SIG-M5 treated with dmso at 0.1 percent for 504 hours (cell line): ENCODE measurements around the gene PRKAR2B.

Source experiments
- DNase-seq: peaks from one replicate; lab custom pipeline; 2025; ENCODE audit not compliant: unreplicated experiment; lab: John Stamatoyannopoulos, UW

Gene PRKAR2B

DNA sequence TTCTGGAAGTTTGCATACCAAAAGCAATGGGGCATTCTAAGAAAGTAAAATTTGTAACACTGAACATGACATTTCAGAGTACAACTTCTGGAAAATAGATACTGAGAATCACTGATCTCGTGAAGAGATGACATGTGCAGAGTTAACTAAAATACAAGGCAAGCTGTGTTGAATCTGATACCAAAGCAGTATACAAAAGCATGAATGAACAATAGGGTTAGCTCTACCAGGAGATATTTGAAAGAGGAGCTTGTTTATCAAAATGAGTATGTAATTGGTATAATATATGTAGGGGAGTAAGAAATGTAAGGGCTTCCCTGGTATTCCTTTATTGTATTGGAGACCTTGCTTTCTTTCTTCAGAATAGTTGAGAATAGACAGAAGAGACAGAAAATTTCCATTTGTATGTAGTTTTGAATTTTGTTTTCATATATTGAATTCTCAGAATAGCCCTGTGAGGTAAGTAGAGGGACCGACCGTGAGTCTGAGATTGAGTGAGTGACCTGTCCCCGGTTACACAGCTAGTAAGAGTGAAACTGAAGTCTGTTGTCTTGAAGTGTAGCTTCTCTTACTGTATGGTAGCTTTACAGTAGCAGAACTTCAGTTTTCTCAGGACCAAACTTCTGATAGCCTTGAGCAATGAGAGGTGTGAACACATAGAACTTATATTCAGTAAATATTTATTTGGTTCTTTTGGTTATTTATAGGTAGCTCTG, 129.3 kb downstream of the PRKAR2B start:
- DNase-seq = no peak

DNA sequence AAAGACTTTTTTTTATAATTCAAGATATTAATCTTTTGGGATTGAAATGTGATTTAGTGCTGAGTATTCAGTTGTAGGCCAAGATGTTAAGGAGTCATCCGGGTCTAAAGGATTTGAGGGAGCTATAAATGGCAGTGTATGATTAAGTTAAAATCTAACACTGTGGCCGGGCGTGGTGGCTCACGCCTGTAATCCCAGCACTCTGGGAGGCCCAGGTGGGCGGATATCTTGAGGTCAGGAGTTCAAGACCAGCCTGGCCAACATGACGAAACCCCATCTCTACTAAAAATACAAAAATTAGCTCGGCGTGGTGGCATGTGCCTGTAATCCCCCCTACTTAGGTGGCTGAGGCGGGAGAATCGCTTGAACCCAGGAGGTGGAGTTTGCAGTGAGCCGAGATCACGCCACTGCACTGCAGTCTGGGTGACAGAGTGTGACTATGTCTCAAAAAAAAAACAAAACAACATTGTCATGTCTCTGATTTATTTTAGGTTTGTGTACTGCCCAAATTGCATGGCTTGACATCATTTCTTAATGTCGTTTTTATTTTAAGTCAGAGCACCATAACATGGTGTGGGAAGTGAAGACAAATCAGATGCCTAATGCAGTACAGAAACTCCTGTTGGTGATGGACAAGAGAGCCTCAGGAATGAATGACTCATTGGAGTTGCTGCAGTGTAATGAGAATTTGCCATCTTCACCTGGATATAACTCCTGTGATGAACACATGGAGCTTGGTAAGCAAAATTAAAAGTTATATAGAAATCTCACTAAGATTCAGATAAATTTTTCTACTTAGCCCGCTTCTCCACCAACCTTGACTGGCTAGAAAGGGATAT, 135.0 kb downstream of the PRKAR2B start:
- DNase-seq = no peak

DNA sequence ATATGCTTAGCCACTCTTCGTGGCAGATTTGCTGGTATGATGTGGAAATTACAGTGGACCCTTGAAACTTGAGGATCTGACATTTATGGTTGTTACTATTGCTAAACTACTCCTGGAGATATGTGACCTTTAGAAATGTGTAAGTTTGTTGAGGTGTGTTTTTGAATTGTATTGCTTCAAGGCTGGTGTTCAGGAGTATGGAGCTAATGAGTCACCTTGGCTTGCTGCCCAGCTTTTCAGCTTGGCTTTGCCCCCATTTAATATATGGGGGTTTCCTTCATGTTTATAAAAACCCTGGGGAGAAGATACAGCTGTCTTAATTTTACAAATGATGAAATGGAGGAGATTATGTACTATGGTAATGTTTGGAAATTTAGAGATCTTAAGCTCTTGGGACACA, 135.9 kb downstream of the PRKAR2B start:
- peak; percentile 24 for DNase-seq

DNA sequence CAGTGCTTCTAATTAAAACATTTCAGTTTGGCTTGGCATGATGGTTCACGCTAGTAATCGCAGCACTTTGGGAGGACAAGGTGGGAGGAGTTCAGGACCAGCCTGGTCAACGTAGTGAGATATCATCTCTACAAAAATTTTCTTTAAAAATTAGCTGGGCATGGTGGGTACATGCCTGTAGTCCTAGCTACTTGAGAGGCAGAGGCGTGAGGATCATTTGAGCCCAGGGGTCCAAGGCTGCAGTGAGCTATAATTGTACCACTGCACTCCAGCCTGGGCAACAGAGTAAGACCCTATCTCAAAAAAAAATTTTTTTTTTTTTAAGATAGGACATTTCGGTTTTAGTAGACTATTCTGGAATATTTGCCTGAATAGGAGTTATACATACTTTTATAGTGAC, 136.7 kb downstream of the PRKAR2B start:
- no peak for DNase-seq

DNA sequence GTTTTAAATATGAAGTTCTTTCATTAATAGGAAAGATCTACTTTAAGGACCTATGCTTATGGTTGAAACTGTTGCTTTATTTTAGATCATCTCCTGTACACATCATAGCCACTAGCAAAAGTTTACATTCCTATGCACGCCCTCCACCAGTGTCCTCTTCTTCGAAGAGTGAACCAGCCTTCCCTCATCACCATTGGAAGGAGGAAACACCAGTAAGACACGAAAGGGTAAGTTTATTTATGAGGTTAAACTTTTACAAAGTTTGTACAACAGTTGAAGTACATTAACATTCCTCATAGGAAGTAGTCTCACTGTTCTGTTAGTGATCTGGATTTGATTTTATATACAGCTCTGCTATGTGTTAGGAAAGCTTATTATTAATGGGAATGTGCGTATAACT, 141.2 kb downstream of the PRKAR2B start:
- no peak for DNase-seq

DNA sequence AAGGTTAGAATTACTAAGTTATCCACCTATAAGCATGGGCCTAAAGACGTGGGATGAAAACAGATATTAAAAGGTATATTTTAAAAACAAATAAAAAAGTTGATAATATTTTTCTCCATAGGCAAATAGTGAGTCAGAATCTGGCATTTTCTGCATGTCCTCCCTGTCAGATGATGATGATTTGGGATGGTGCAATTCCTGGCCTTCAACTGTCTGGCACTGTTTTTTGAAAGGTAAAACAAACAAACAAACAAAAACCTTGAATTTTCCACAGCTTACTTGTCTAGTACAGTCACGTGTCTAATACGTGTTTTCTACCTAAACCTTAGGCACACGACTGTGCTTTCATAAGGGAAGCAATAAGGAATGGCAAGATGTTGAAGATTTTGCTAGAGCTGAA, 141.7 kb downstream of the PRKAR2B start:
- DNase-seq = no peak

DNA sequence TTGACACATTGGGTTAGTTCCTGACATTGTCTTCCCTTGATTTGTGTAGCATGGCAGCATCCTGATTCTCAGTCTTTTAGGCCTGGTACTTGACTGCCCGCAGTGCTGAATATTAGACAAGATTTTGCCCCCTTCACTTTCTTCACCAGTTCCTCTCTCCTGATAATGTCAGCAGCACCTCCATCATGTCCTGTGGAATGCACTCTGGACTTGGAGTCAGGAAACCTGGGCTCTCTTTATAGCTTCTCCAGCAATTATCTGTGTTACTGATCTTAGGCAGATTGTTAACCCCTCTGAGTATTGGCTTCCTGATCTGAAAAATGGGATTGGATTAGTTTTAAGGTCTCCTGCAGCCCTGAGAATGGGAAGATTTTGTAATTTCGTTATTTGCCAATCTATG, 143.3 kb downstream of the PRKAR2B start:
- no peak for DNase-seq

DNA sequence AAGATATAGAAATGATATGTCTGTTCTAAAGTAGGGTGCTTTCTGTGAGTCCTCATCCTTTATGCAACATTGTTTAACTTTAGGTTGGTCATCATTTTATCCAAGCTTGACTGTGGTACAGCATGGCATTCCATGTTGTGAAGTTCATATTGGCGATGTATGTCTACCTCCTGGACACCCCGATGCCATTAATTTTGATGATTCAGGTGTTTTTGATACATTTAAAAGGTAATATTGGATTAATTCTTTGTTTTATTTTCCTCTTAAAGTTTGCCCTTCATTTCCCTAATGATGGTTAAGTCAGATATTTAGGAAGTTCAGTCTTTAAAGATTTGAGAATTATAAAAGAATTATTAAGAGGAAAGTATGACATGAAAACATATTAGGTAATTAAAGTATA, 145.6 kb downstream of the PRKAR2B start:
- DNase-seq = no peak

DNA sequence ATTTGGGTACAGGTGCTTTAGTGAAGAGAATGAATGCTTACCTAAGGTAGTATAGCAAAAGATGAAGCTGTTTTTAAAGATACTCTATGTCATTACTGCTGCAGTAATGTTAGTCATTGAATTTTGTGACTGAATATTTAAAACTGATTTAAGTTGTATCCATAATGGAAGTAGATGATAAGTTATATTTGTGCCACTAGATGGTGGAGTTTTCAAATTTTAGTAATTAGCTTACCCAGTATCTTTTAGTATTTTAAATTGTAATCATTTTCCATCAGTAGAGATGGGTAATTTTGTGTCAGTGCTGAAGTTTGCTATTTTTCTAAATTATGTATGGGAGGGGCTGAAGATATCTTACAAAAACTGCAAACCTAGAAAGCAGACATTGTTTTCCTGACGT, 149.5 kb downstream of the PRKAR2B start:
- no peak for DNase-seq

DNA sequence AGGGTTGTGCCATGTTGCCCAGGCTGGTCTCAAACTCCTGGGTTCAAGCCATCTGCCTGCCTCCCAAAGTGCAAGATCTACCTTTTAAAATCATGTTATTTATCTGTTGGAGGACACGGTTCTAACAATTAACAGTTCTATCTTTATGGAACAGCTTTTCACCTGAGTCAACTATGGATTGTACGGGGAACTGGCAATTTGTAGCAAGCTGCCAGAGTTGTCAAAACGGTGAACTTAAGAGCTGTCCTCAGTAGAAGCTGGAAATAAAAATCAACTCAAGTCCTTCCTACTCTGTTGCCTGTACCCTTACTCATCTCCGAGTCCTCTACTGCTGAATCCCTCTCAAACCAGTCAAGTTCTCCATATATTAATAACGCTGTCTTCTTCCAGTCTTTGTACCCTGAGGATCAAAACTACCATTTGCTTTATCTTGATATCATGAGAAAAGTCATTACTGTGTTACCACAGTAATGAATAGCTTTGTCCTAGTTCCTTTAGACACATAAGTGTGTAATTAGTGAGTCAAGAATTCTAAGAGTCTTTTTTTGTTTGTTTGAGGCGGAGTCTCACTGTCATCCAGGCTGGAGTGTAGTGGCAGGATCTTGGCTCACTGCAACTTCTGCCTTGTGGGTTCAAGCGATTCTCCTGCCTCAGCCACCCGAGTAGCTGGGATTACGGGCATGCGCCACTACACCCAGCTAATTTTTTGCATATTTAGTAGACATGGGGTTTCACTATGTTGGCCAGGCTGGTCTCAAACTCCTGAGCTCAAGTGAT, 152.5 kb downstream of the PRKAR2B start:
- DNase-seq = no peak

DNA sequence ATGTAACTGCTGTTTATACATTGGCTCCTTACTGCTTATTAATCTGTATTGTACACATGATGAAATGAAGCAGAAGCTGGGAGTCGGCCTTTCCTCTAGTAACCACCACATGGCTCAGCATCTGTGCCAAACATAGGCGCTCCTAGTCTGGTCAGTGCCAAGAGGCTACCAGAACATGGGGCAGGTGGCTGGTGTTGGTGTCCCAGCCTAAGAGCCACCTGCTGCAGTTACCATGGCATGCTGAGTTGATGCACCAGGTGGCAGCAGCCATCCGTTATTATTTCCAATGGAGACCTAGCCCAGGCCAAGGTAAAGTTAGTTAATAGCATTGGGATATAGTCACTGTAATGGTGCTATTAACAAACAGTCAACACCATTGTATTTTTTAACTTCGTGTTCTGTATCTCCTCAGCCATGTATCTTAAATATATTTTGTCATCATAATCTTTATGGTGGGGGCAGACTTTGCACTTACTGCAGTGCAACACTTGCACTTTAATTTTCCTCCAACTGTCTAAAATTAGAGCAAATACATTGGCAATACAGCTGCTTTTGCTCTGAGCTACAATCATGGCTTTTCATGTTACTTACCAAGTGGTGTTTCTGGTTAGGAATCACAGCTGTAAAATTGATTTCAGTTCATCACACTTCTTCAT, 157.4 kb downstream of the PRKAR2B start:
- DNase-seq = peak; percentile 25

DNA sequence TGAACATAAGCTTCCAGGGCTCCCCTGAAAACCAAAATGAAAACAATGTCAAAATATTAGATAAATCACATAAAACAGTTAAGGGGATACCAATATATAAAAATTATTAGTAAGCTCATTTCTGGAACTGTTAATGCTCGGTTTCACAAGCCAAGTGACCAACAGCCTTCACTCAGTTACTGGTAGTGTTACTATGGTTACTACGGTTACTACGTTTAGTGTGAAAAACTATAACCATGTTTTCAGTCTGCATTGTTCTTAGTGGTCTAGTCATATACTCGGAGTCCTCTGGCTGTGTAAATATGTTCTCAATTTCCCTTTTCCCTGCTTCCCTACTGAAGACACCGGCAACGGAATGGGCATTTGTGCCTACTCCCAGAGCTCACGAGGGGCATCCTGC, 159.1 kb downstream of the PRKAR2B start:
- DNase-seq = no peak

DNA sequence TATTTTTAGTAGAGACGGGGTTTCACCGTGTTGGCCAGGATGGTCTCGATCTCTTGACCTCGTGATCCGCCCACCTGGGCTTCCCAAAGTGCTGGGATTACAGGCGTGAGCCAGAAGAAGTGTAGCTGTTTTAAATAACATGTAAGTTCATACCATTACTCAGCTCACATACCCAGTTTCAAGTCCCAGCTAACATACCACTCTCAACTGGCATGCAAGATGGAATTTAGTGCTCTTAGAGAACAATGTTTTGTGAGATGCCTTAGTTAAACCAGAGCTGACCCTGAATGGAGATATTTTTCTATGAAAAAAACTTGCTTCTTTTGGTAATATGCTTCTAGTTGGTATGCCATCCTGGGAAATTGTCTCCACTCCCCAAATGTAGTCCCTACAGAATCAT, 161.6 kb downstream of the PRKAR2B start:
- no peak for DNase-seq

DNA sequence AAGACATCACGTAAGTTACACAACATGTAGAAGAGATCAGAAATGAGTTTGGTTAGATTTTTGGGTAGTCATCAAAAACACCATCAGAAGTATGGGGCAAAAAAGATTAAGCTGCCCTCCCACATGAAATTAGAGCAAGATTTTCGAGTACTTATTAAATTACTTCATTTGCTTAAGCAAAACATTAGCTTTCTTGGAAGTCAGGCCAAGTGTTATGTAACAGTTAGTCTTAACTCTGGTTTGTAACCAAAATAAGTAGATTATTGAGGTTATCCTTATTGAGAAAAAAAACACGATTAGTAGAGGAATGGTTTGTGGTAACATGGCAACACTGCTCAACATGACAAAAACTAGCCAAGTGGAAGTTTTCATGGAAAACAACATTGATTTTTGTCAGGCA, 162.2 kb downstream of the PRKAR2B start:
- no peak for DNase-seq

DNA sequence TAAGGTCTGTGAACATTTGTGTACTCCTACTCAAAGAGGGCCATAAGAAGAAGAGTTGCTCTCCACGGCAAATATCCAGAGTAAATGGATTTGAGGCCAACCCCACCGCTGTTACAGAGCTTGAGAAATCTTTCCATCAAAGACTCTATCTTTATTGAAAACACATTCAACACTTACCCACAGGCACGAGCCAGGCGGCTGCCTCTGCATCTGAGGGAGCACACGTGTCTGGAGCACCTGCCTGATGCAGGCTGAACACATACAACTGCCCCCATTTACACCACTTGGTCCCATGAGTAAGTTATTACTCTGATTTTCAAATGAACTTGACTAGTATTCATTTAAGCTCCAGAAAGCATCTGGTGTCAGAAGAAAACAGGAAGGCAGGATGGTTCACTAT, 163.0 kb downstream of the PRKAR2B start:
- no peak for DNase-seq

DNA sequence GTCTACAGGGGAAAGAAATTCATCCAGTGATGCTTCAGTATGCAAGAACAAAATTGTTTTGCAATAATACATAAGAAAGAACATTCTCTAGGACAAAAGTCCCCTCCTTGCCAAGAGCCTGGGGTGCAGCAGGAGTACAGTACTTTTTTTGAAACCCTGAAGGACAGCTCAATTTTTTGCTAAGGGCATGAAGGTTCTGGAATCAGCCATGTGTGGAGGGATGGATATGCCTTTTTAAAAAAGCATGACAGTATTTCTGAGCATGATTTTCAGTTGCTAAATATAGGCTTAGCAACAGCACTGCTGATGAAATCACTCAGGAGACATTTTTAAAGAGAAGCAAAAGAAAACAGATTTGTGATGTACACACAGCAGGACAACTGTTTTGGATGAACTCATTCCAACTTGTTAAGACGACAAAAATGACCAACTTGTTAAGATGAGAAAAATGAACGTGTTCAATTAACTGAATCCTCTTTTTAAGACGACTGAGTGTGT, 163.6 kb downstream of the PRKAR2B start:
- no peak for DNase-seq

DNA sequence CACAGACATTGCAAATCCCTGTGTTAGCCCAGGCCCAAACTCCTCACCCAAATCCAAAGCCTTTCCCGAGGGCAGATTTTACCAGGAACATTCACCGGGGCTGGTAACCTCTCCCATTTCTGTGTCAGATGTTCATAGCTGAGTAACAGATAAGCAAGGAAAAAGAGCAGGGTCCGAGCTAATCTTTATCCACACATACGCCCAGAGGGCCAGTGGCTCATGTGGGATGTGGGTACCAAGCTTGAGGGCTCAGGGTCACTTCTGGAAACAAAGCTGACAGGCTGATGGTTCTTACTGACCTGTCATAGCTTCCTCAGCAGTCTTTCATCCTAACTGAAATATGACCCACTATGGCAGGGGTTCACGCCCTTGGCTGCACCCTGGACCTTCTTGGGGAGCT, 164.1 kb downstream of the PRKAR2B start:
- DNase-seq = no peak

DNA sequence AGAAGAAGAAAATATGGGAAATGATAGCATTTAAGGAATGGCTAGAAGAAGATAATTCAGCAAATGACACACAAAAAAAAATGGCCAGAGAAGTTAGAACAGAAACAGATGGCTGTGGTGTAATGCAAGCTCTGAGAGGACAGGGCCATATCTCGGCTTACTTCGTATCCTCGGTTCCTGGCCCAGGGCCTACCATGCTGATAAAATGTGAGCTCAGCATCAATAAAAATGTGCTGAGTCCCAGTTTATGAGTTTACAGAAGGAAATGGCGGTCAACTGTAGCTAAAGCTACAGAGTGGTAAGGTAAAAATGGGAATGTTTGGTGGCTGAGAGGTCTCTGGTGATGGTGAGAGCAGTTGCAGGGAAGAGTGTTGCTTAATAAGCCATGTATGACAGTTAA, 165.1 kb downstream of the PRKAR2B start:
- no peak for DNase-seq

DNA sequence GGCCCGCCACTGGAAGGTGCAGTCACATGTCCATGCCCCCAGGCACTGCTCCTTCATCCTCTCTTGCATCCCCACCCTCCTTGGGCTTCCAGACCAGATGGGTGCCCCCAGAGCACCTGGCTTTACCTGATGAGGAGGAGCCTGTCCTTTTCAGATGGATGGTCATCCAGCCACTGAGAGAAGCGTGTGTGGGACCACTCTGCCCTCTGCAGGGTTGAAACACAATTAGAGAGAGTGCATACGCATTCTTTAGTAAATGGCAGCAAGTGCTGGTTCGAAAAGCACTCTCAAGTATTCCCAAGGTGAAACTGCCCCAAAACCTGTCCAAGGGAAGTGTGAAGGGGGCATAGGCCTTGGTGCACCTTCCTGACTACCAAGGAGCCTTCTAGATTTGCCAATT, 165.9 kb downstream of the PRKAR2B start:
- no peak for DNase-seq
